HG03064 (cell line): ENCODE results near the gene PIGZ.

Experiments
- ATAC-seq: cut with Tn5 transposase; IDR thresholded peaks from one replicate; pipeline ENCODE4 v1.9.1; 2021; ENCODE audit warnings: low read depth; ENCODE audit not compliant: unreplicated experiment

The PIGZ gene

GRCh38 chr3:196985954-196986885, 17.6 kb upstream of the PIGZ start:
- no peak for ATAC-seq

GRCh38 chr3:196985298-196985697, 16.7 kb upstream of the PIGZ start:
- ATAC-seq = no peak

- no peak for ATAC-seq
These were observed 14.6 kb upstream of the PIGZ start for GRCh38 chr3:196983186-196983585.

GRCh38 chr3:196981657-196982056, 13.0 kb upstream of the PIGZ start:
- ATAC-seq = no peak

GRCh38 chr3:196979545-196979944, 10.9 kb upstream of the PIGZ start:
- ATAC-seq = no peak

- no peak for ATAC-seq
These were observed 8.3 kb upstream of the PIGZ start for GRCh38 chr3:196976941-196977340.

- ATAC-seq = no peak
These were observed 6.7 kb upstream of the PIGZ start for GRCh38 chr3:196975349-196975748.

- no peak for ATAC-seq
These were observed 6.0 kb upstream of the PIGZ start for GRCh38 chr3:196974661-196975060.

- ATAC-seq = no peak
These were observed 2.6 kb upstream of the PIGZ start for GRCh38 chr3:196971094-196971698.

- ATAC-seq = no peak
These were observed 2.0 kb upstream of the PIGZ start for GRCh38 chr3:196970547-196971093.

GRCh38 chr3:196969660-196970546, 1.3 kb upstream of the PIGZ start:
- peak; percentile 60 for ATAC-seq

- peak; percentile 49 for ATAC-seq
These were observed 564 bp upstream of the PIGZ start for GRCh38 chr3:196969134-196969659.

- ATAC-seq = no peak
These were observed 1.0 kb downstream of the PIGZ start for GRCh38 chr3:196967412-196968232.

GRCh38 chr3:196966526-196967401, 1.9 kb downstream of the PIGZ start:
- ATAC-seq = no peak

GRCh38 chr3:196965804-196966173, 2.8 kb downstream of the PIGZ start:
- ATAC-seq = no peak

- no peak for ATAC-seq
These were observed 3.4 kb downstream of the PIGZ start for GRCh38 chr3:196965112-196965803.

- ATAC-seq = no peak
These were observed 5.0 kb downstream of the PIGZ start for GRCh38 chr3:196963631-196963953.

- ATAC-seq = no peak
These were observed 5.6 kb downstream of the PIGZ start for GRCh38 chr3:196962930-196963630.
